ENCODE results near the gene NIPAL3. TPM values are rescaled to one million over a fixed set of nuclear protein-coding genes. Genes with fewer than 3 reads are reported as not detected.

Gene NIPAL3
- total RNA-seq, 4 donors from 2014 or later, result 25.0 to 36.5 (median 31.3) TPM

- H3K4me1 ChIP-seq, result peaks cover 7 to 68% (median 22%) of the 10 kb centered on the region in 3 donors
- peak overlapping the region; percentile 88 to 91 (median 89) for H3K27ac ChIP-seq
- 7 to 32% methylated on average over 2 to 8 of the region's 8 CpGs for WGBS, 2 donors
- no peaks in the 10 kb centered on the region for H3K27me3 ChIP-seq
- no peak for DNase-seq
- no peaks in the 10 kb centered on the region for H3K36me3 ChIP-seq
- no peaks in the 10 kb centered on the region for H3K9me3 ChIP-seq
- H3K4me3 ChIP-seq, result no peak overlapping the region
- intact Hi-C loops (cut with DNase I), result no loop called here
- TF ChIP-seq POLR2A (IDR thresholded peaks at IDR 0.05) (no peak), CTCF (IDR thresholded peaks at IDR 0.05) (no peak)
These were observed 41.9 kb upstream of the NIPAL3 start for GRCh38 chr1:24373710-24374109.

GRCh38 chr1:24374891-24375786 is 40.5 kb upstream of the NIPAL3 start:
- H3K4me3 ChIP-seq, result no peak overlapping the region
- WGBS, 2 donors, result 54 to 75% methylated on average over 13 of the region's 13 CpGs
- no peak for TF ChIP-seq POLR2A (IDR thresholded peaks at IDR 0.05)
- no peak for TF ChIP-seq CTCF (IDR thresholded peaks at IDR 0.05)
- no peaks in the 10 kb centered on the region for H3K27me3 ChIP-seq
- peaks cover 5 to 67% (median 23%) of the 10 kb centered on the region in 3 donors for H3K4me1 ChIP-seq
- DNase-seq, result no peak
- no peaks in the 10 kb centered on the region for H3K36me3 ChIP-seq
- H3K27ac ChIP-seq, result peak overlapping the region; percentile 11 to 91 (median 88)
- no peaks in the 10 kb centered on the region for H3K9me3 ChIP-seq
- intact Hi-C loops (cut with DNase I), result no loop called here

GRCh38 chr1:24379733-24380315 is 35.8 kb upstream of the NIPAL3 start:
- WGBS, 2 donors, result 30 to 66% methylated on average over 8 of the region's 8 CpGs
- Histone ChIP-seq H3K36me3 (no peaks in the 10 kb centered on the region), H3K9me3 (no peaks in the 10 kb centered on the region), H3K27me3 (no peaks in the 10 kb centered on the region), H3K4me3 (no peak overlapping the region), H3K27ac (peak overlapping the region; percentile 76 to 90 (median 84)), H3K4me1 (peaks cover 13 to 78% (median 37%) of the 10 kb centered on the region in 3 donors)
- intact Hi-C loops (cut with DNase I), result loop anchor here (5.0 kb wide), 1 partner anchor 58 kb away; no protein-coding TSS in a partner anchor
- TF ChIP-seq POLR2A (IDR thresholded peaks at IDR 0.05), result no peak
- no peak for TF ChIP-seq CTCF (IDR thresholded peaks at IDR 0.05)
- no peak for DNase-seq

GRCh38 chr1:24380508-24380907 is 35.1 kb upstream of the NIPAL3 start:
- no peaks in the 10 kb centered on the region for H3K27me3 ChIP-seq
- 74 to 81% methylated on average over 3 to 4 of the region's 5 CpGs for WGBS, 2 donors
- peaks cover 16 to 78% (median 43%) of the 10 kb centered on the region in 3 donors for H3K4me1 ChIP-seq
- TF ChIP-seq POLR2A (IDR thresholded peaks at IDR 0.05), result no peak
- TF ChIP-seq CTCF (IDR thresholded peaks at IDR 0.05), result no peak
- DNase-seq, result no peak
- peak overlapping the region; percentile 73 to 90 (median 84) for H3K27ac ChIP-seq
- H3K4me3 ChIP-seq, result no peak overlapping the region
- no peaks in the 10 kb centered on the region for H3K9me3 ChIP-seq
- H3K36me3 ChIP-seq, result no peaks in the 10 kb centered on the region
- intact Hi-C loops (cut with DNase I), result loop anchor here (5.0 kb wide), 1 partner anchor 58 kb away; no protein-coding TSS in a partner anchor

GRCh38 chr1:24381256-24381655 is 34.3 kb upstream of the NIPAL3 start:
- peaks cover 20 to 80% (median 50%) of the 10 kb centered on the region in 3 donors for H3K4me1 ChIP-seq
- no peaks in the 10 kb centered on the region for H3K9me3 ChIP-seq
- no peak for DNase-seq
- TF ChIP-seq CTCF (IDR thresholded peaks at IDR 0.05), result no peak
- no peak for TF ChIP-seq POLR2A (IDR thresholded peaks at IDR 0.05)
- WGBS, 2 donors, result 49 to 86% methylated on average over 2 of the region's 2 CpGs
- H3K27me3 ChIP-seq, result no peaks in the 10 kb centered on the region
- H3K27ac ChIP-seq, result peak overlapping the region; percentile 73 to 90 (median 84)
- H3K4me3 ChIP-seq, result no peak overlapping the region
- intact Hi-C loops (cut with DNase I), result loop anchor here (5.0 kb wide), 1 partner anchor 59 kb away; no protein-coding TSS in a partner anchor
- no peaks in the 10 kb centered on the region for H3K36me3 ChIP-seq
